Activated CD4-positive, alpha-beta T cell treated with anti-CD3 and anti-CD28 coated beads, Interleukin-2, amount 10 ng/mL, durations not matched to agents 24 days and 14 days (primary cell): ENCODE measurements around the gene MPP3. TPM values are rescaled to one million over a fixed set of nuclear protein-coding genes. Genes with fewer than 3 reads are reported as not detected.

Experiments
- DNase-seq: peaks from one replicate; pipeline ENCODE4 v3.0.0; 2022
- H3K27ac Mint-ChIP-seq: one replicate; pipeline ENCODE4 v1.8.0; 2022; ENCODE audit warnings: mild to moderate bottlenecking, mixed read lengths
- H3K27me3 Mint-ChIP-seq: one replicate; pipeline ENCODE4 v1.8.0; 2022; ENCODE audit warnings: mixed read lengths
- H3K36me3 Mint-ChIP-seq: one replicate; pipeline ENCODE4 v1.8.0; 2022; ENCODE audit warnings: low read depth, mild to moderate bottlenecking, mixed read lengths
- H3K4me1 Mint-ChIP-seq: one replicate; pipeline ENCODE4 v1.8.0; 2021; ENCODE audit warnings: mixed read lengths
- H3K4me3 Mint-ChIP-seq: one replicate; pipeline ENCODE4 v1.8.0; 2022; ENCODE audit warnings: mild to moderate bottlenecking, moderate library complexity, mixed read lengths
- H3K9me3 Mint-ChIP-seq: one replicate; pipeline ENCODE4 v1.8.0; 2021; ENCODE audit warnings: mixed read lengths
- intact Hi-C: fragments of 100-400 bp; cut with micrococcal nuclease; formaldehyde crosslinking; loops from one replicate; pipeline ENCODE4 v1.15.1; 2023
- total RNA-seq: library from RNA; stranded (reverse); gene quantifications from 2 replicates; pipeline ENCODE4 v1.2.3, GENCODE V29; 2022

Gene MPP3
- total RNA-seq, 1 donor from 2014 or later, result 0.63 TPM

DNA sequence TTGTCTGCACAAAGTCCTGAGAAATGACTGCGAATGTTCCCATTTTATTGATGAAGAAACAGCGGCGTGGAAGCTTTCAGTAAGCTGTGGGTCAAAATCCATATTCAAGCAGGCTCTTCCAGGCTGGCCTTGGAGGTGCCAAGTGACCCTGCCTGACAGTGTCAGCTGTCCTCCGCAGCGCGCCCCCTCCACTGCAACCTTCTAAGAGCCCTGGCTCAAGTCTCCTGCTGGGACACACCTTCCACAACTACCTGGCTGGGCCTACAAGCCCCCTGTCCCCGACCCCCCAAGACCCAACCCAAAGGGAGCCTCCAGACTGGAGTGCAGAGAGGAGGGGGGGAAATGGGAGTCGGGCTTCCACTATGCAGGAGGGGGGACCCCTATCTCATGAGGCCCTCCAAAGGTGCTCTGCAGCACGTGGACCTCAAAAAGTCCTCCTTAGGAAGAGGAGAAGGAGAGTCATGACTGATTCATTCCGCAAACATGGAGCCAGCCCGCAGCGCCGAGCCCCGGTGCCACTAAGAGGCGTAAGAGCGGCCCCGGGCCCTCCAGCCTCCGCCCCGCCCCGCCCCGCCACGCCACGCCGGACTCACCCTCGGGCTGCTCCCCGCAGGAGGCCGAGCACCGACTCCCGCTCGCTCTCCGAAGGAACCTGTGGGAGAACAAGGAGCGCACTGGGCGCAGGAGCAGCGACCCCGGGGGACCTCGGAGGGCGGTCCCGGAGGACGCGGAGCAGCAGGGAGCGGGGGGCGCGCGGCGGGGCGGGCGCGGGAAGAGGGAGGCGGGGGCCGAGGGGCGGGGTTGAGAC lies 574 bp downstream of the MPP3 start:
- intact Hi-C loops, result no loop called here
- Mint-ChIP-seq H3K36me3 (no peaks in the 10 kb centered on the region), H3K27me3 (peaks cover 54% of the 10 kb centered on the region), H3K4me3 (peak overlapping the region; percentile 71), H3K27ac (no peak overlapping the region), H3K9me3 (no peaks in the 10 kb centered on the region), H3K4me1 (peaks cover 14% of the 10 kb centered on the region)
- peak; percentile 60 for DNase-seq

- Mint-ChIP-seq H3K27ac (no peak overlapping the region), H3K4me1 (peaks cover 14% of the 10 kb centered on the region), H3K36me3 (no peaks in the 10 kb centered on the region), H3K27me3 (peaks cover 52% of the 10 kb centered on the region), H3K9me3 (no peaks in the 10 kb centered on the region), H3K4me3 (peak overlapping the region; percentile 71)
- intact Hi-C loops, result no loop called here
- DNase-seq, result no peak
These were observed 1.3 kb downstream of the MPP3 start for GRCh38 chr17:43831633-43832032.

- Mint-ChIP-seq H3K4me1 (peaks cover 14% of the 10 kb centered on the region), H3K4me3 (peak overlapping the region; percentile 13), H3K9me3 (no peaks in the 10 kb centered on the region), H3K36me3 (no peaks in the 10 kb centered on the region), H3K27me3 (peaks cover 48% of the 10 kb centered on the region), H3K27ac (no peak overlapping the region)
- DNase-seq, result no peak
- intact Hi-C loops, result no loop called here
These were observed 2.3 kb downstream of the MPP3 start for GRCh38 chr17:43830510-43831140.

DNA sequence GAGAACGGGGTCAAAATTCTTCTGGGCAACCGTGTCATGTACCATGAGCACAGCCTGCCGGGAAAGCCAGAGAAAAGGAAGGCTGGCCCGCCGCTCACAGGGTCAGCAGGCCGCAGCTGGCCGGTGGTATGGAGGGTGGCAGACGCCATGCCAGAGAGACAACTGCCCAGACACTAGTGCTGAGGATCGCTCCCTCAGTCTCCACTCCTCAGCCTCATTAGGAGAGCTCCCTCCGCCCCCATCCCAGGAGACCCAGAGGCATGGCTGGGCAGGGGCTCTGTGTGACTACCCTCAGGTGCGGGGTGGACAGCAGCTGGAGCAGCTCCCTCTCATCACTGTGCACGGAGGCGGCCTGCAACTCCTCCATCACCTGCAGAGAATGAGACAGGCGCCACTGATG lies 3.2 kb downstream of the MPP3 start:
- intact Hi-C loops, result no loop called here
- Mint-ChIP-seq H3K4me3 (no peak overlapping the region), H3K9me3 (no peaks in the 10 kb centered on the region), H3K27ac (no peak overlapping the region), H3K4me1 (peaks cover 14% of the 10 kb centered on the region), H3K27me3 (peaks cover 43% of the 10 kb centered on the region), H3K36me3 (no peaks in the 10 kb centered on the region)
- no peak for DNase-seq

DNA sequence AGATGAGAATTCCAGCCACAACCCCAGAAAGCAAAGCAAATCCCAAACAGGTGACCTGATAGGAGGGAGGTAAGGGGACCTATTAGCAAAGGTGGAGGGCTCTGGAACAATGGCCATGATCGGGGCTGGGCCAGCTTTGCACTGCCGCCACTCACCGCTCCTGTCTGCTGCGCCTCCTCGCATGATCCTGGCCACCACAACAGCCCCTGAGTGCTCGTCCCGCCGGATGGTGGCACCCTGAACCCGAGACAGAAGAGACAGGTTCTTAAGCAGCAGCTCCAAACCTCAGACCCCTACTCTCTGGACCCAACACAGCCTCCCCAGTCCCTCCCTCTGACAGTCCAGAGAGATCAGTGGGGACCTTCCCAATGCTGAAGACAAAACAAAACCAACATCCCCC lies 5.3 kb downstream of the MPP3 start:
- intact Hi-C loops, result no loop called here
- peaks cover 31% of the 10 kb centered on the region for H3K27me3 Mint-ChIP-seq
- H3K4me1 Mint-ChIP-seq, result peaks cover 11% of the 10 kb centered on the region
- no peak overlapping the region for H3K27ac Mint-ChIP-seq
- H3K36me3 Mint-ChIP-seq, result no peaks in the 10 kb centered on the region
- DNase-seq, result no peak
- H3K4me3 Mint-ChIP-seq, result no peak overlapping the region
- no peaks in the 10 kb centered on the region for H3K9me3 Mint-ChIP-seq

- Mint-ChIP-seq H3K4me3 (no peak overlapping the region), H3K4me1 (peaks cover 8% of the 10 kb centered on the region), H3K9me3 (no peaks in the 10 kb centered on the region), H3K36me3 (no peaks in the 10 kb centered on the region), H3K27me3 (peaks cover 22% of the 10 kb centered on the region), H3K27ac (no peak overlapping the region)
- no peak for DNase-seq
- intact Hi-C loops, result no loop called here
These were observed 6.7 kb downstream of the MPP3 start for GRCh38 chr17:43826206-43826605.

GRCh38 chr17:43825567-43825966 lies 7.4 kb downstream of the MPP3 start:
- Mint-ChIP-seq H3K27ac (no peak overlapping the region), H3K4me3 (no peak overlapping the region), H3K36me3 (no peaks in the 10 kb centered on the region), H3K27me3 (peaks cover 16% of the 10 kb centered on the region), H3K4me1 (peaks cover 4% of the 10 kb centered on the region), H3K9me3 (no peaks in the 10 kb centered on the region)
- no peak for DNase-seq
- intact Hi-C loops, result no loop called here

- H3K4me1 Mint-ChIP-seq, result no peaks in the 10 kb centered on the region
- H3K4me3 Mint-ChIP-seq, result no peak overlapping the region
- intact Hi-C loops, result no loop called here
These were observed 9.4 kb downstream of the MPP3 start for GRCh38 chr17:43823350-43824084.

GRCh38 chr17:43822570-43823190 lies 10.3 kb downstream of the MPP3 start:
- no peaks in the 10 kb centered on the region for H3K9me3 Mint-ChIP-seq
- H3K4me3 Mint-ChIP-seq, result no peak overlapping the region
- intact Hi-C loops, result no loop called here

More at GRCh38 chr17:43823350-43824084, 9.4 kb downstream of the MPP3 start:
- Mint-ChIP-seq H3K9me3 (no peaks in the 10 kb centered on the region), H3K27me3 (peaks cover 10% of the 10 kb centered on the region), H3K36me3 (no peaks in the 10 kb centered on the region), H3K27ac (no peak overlapping the region)
- no peak for DNase-seq

DNA sequence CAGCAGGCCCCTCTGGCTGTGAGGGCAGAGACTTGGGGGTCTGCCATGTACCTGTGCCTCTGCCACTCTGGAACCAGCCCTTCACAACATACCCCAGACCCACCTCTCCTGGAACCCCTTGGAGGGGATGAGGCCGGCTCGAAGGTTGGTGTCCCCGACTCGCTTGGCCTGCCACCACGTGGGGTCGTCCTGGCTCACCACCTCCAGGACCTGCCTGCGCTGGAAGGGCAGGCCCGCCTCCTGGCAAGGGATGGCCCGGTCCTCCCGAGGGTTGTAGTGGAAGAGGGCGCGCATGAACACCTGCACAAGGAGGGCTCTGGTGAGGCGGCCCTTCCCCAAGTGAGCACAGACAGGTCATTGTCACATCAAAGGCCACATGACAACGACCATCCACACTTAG lies 12.2 kb downstream of the MPP3 start:
- no peak overlapping the region for H3K4me3 Mint-ChIP-seq
- no peaks in the 10 kb centered on the region for H3K4me1 Mint-ChIP-seq
- no peak for DNase-seq
- H3K36me3 Mint-ChIP-seq, result no peaks in the 10 kb centered on the region
- H3K9me3 Mint-ChIP-seq, result no peaks in the 10 kb centered on the region
- peaks cover 6% of the 10 kb centered on the region for H3K27me3 Mint-ChIP-seq
- intact Hi-C loops, result no loop called here
- no peak overlapping the region for H3K27ac Mint-ChIP-seq

More at GRCh38 chr17:43822570-43823190, 10.3 kb downstream of the MPP3 start:
- Mint-ChIP-seq H3K36me3 (no peaks in the 10 kb centered on the region), H3K27me3 (peaks cover 8% of the 10 kb centered on the region), H3K4me1 (no peaks in the 10 kb centered on the region), H3K27ac (no peak overlapping the region)
- DNase-seq, result no peak

DNA sequence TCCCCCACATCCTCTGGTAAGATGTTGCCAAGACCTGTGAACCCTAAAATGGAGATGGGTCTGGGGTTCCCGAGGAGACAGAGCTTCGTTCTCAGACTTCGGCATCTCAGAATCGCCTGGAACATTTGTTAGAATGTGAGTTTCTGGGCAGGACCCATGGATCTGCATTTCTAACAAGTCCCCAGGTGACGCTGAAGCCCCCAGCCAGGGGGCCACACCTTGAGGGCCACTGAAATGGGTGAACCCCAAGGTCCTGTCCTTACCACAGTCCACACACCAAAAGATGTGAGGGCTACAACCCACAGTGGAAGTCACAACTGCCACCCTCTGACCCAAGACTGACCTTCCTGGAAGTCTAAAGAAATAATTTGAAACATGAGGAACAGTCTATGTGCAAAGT lies 14.0 kb downstream of the MPP3 start:
- Mint-ChIP-seq H3K36me3 (no peaks in the 10 kb centered on the region), H3K9me3 (no peaks in the 10 kb centered on the region), H3K27me3 (peaks cover 6% of the 10 kb centered on the region), H3K4me3 (no peak overlapping the region), H3K4me1 (no peaks in the 10 kb centered on the region), H3K27ac (no peak overlapping the region)
- intact Hi-C loops, result no loop called here
- DNase-seq, result no peak

GRCh38 chr17:43817826-43818225 lies 15.1 kb downstream of the MPP3 start:
- no peak overlapping the region for H3K27ac Mint-ChIP-seq
- no peaks in the 10 kb centered on the region for H3K9me3 Mint-ChIP-seq
- no peak for DNase-seq
- no peaks in the 10 kb centered on the region for H3K4me1 Mint-ChIP-seq
- H3K4me3 Mint-ChIP-seq, result no peak overlapping the region
- peaks cover 4% of the 10 kb centered on the region for H3K27me3 Mint-ChIP-seq
- intact Hi-C loops, result no loop called here
- H3K36me3 Mint-ChIP-seq, result no peaks in the 10 kb centered on the region

- peaks cover 2% of the 10 kb centered on the region for H3K27me3 Mint-ChIP-seq
- no peaks in the 10 kb centered on the region for H3K9me3 Mint-ChIP-seq
- H3K36me3 Mint-ChIP-seq, result no peaks in the 10 kb centered on the region
- H3K27ac Mint-ChIP-seq, result no peak overlapping the region
- DNase-seq, result no peak
- intact Hi-C loops, result no loop called here
- no peaks in the 10 kb centered on the region for H3K4me1 Mint-ChIP-seq
- no peak overlapping the region for H3K4me3 Mint-ChIP-seq
These were observed 16.3 kb downstream of the MPP3 start for GRCh38 chr17:43816336-43817320.
